GM19240 (cell line): Measurements from ENCODE around the gene ID2.

Experiments used
- DNase-seq: peaks from one replicate; pipeline ENCODE4 v3.0.0; 2011; ENCODE audit warnings: low spot score; ENCODE audit not compliant: insufficient read length

ID2 gene

GRCh38 chr2:8681786-8682692 is at the start of gene ID2:
Gene ID2 (plus strand): TSS chr2:8682056. CDS start chr2:8682166, 110 bp downstream.
- DNase-seq: peak; percentile 96

- no peak for DNase-seq
Observed at GRCh38 chr2:8632755-8633154, 49.1 kb upstream of the ID2 start.

- DNase-seq: no peak
Observed at GRCh38 chr2:8633186-8633734, 48.6 kb upstream of the ID2 start.

- no peak for DNase-seq
Observed at GRCh38 chr2:8633735-8634313, 48.0 kb upstream of the ID2 start.

- DNase-seq: no peak
Observed at GRCh38 chr2:8634466-8635172, 47.2 kb upstream of the ID2 start.

GRCh38 chr2:8636041-8636491 is 45.8 kb upstream of the ID2 start:
- DNase-seq: no peak

- DNase-seq: no peak
Observed at GRCh38 chr2:8636721-8637636, 44.9 kb upstream of the ID2 start.

- DNase-seq: no peak
Observed at GRCh38 chr2:8638327-8638726, 43.5 kb upstream of the ID2 start.

- no peak for DNase-seq
Observed at GRCh38 chr2:8639122-8639635, 42.7 kb upstream of the ID2 start.

- no peak for DNase-seq
Observed at GRCh38 chr2:8640498-8640897, 41.4 kb upstream of the ID2 start.

GRCh38 chr2:8641301-8641965 is 40.4 kb upstream of the ID2 start:
- DNase-seq: no peak

- DNase-seq: no peak
Observed at GRCh38 chr2:8642366-8643068, 39.3 kb upstream of the ID2 start.

GRCh38 chr2:8643250-8643995 is 38.4 kb upstream of the ID2 start:
- DNase-seq: no peak

- DNase-seq: no peak
Observed at GRCh38 chr2:8643996-8644356, 37.9 kb upstream of the ID2 start.

- DNase-seq: no peak
Observed at GRCh38 chr2:8644605-8645175, 37.2 kb upstream of the ID2 start.

GRCh38 chr2:8645176-8645831 is 36.6 kb upstream of the ID2 start:
- DNase-seq: no peak

GRCh38 chr2:8646731-8647461 is 35.0 kb upstream of the ID2 start:
- no peak for DNase-seq
